GM19455 (cell line): ENCODE results near the gene PTPRM.
A peak's percentile ranks its signal among the peaks of the same experiment; 100 is the strongest.

Source experiments
- ATAC-seq: cut with Tn5 transposase; IDR thresholded peaks from one replicate; pipeline ENCODE4 v1.9.1; 2021; ENCODE audit not compliant: unreplicated experiment

PTPRM gene

GRCh38 chr18:7566567-7567473 lies at the start of gene PTPRM:
Gene PTPRM, plus strand, starts transcription at chr18:7567316. Its CDS starts 503 bp downstream, at chr18:7567819.
- peak; percentile 67 for ATAC-seq

DNA sequence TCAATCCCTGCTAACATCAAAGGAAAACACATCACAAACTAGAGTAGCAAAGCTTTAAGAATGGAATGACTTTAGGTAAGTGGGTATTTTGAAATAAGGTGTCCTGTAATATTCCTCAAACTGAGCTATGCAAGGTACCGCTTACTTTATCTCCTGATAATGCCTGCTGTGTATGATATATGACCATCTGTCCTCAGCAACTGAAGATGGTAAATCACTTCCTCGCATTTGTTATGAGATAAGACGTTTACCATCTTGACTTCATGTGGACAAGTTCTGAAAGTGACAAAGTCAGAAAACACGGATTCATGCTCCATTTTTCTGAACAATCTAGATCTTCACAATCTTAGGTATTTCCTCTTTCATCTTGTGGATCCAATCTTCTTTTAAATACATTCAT lies 49.3 kb upstream of the PTPRM start:
- no peak for ATAC-seq

DNA sequence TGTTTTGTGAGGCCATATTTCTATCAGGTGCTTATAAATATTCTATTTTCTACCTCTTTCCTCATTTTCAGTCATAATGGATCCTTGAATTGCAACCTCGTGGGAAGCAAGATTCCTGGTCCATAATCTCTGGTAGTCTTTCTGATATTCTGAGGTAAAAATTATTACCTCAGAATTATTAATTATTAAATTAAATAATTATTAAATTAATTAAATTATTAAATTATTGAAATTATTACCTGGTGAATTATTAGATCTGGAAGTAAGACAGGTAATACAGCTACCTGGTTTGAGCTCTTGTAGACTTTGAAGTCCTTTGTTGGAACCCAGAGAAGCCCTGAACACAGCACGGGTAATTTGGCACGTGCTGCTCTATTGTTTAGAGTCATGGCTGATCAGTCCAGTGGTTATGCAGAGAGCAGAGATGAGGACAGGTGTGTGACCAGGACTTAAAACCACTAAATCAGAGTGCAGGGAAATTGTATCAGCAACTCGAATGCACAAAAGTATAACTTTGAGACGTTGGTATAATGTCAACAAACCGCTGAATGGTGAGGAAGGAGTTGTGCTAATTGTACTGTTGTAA lies 46.8 kb upstream of the PTPRM start:
- ATAC-seq: no peak

GRCh38 chr18:7521226-7521856 lies 45.8 kb upstream of the PTPRM start:
- ATAC-seq: no peak

GRCh38 chr18:7523772-7524171 lies 43.3 kb upstream of the PTPRM start:
- ATAC-seq: no peak

DNA sequence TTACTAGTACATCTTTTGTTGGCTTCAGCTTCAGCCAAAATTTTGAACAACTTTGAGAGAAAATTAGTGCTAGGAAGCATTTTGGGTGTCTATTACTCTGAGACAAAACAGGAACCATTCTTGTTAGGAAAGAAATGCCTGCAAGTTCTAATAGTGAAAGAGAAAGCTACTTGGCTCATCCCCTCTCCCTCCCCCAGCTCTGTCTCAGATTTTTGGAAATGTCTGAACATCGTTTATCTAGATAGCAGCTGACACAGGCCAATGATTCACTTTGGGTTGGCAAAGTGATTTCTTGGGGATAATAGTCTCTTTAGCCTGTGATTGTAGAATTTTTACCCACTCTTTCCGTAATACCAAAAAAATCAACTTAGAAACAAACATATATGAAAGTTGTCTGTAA lies 42.3 kb upstream of the PTPRM start:
- no peak for ATAC-seq

DNA sequence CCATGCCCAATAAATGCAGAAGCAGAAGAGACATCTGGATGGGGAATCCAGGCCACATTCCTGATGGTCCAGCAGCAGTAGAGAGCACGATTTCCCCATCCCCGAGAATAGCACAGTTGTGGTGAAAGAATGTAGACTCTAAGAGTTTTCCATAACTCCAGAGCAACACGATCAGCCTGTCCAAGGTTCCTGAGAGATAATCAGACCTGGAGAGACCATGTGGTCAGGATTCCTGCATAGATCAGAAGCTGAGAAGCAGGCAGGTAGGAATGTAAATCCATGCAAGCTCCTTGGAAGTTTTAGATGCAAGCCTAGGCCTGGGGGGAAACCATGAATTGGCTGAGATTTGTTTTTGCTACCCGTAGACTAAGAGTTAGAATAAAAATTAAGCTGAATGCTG lies 34.2 kb upstream of the PTPRM start:
- no peak for ATAC-seq

GRCh38 chr18:7535436-7536205 lies 31.5 kb upstream of the PTPRM start:
- ATAC-seq: no peak

GRCh38 chr18:7537145-7537544 lies 30.0 kb upstream of the PTPRM start:
- no peak for ATAC-seq

DNA sequence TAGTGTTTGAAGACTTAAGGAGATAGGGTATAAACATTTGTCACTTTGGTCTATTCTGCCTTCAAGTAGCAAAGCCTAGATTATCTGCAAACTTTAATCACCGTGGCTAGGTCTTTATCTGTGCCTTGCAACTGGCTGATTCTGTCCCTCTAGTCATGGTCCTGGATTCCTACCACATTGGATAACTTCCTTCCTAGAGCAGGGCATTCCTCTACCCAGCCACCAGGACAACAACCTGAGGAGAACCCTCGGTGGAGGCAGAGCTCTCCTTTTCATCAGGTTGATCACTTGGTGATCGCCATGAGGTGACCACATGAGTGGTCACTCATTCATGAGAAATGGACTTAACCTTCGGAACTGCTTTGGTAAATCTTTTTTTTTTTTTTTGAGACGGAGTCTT lies 25.3 kb upstream of the PTPRM start:
- no peak for ATAC-seq

DNA sequence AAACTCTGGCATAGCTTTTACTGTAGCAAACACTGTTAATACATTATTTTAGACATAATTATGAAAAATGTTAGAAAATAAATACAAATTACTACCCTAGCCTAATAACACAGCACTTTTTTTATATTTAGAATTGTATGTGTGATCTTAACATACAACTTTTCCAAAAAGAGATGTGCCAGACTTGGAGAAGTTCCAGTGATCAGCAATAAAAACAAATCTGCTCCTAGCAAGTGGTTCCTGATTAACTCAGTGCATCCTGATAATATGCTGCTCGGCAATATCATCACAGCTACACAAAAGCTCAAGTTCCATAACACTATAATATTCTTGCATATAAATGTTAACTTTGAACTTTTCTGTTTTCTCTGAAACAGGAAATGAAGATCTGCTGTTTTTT lies 22.4 kb upstream of the PTPRM start:
- no peak for ATAC-seq

- ATAC-seq: no peak
These were observed 21.4 kb upstream of the PTPRM start for GRCh38 chr18:7545734-7546133.

DNA sequence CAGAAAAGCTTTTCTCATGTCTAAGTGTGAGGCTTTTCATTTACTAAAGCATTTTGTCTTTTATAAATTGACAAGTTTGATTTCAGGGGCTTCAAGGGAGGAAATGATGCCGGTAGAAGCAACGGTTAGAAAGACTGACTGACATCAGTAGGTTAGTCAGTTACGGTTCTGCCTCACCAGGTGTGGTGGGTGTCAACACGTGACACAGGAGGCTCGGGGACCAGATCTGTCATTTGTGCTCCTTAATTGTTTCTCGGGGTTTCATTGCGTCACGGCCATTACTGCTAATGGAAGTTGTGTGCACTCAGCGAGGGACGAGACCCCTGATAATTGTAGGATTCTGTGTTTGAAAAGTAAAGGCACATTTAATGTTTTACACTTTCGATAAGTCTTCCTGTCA lies 18.9 kb upstream of the PTPRM start:
- ATAC-seq: no peak

DNA sequence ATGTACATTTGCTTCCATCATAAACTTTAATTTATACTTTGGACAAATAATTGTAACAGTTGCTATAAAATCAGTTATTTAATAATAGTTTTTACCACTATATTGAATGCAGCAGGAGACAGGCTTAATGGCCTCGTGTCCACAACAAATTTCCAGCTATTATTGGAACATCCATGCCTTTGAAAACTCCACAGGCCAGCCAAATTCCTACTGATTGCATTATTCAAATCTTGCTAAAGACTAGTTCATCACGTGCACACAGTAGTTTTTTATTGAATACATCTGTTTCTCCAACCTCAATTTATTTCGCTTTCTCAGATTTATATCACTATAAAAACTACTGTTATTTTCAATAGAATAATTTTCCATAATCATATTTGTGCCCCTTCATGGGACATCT lies 18.4 kb upstream of the PTPRM start:
- ATAC-seq: no peak

DNA sequence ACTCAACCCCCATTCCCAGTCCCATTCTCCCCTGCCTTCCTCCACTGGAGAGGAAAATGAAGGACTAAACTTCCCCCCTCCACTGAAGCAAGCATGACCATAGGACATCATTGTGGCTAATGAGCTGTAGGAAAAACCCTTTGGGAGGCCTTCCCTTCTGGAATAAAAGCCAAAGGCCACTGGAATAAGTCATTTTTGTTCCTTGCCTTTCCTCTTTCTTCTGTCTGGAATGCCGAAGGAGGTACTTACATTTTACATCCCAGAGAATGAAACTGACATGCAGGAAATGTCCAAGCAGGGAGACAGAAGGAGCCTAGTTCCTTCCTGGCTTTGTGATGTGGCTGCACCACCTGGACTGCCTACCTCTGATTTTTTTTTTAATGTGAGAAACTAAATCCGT lies 9.1 kb upstream of the PTPRM start:
- ATAC-seq: no peak

- no peak for ATAC-seq
These were observed 8.3 kb upstream of the PTPRM start for GRCh38 chr18:7558769-7559168.

GRCh38 chr18:7559709-7560319 lies 7.3 kb upstream of the PTPRM start:
- no peak for ATAC-seq

GRCh38 chr18:7561909-7562460 lies 5.1 kb upstream of the PTPRM start:
- ATAC-seq: no peak

DNA sequence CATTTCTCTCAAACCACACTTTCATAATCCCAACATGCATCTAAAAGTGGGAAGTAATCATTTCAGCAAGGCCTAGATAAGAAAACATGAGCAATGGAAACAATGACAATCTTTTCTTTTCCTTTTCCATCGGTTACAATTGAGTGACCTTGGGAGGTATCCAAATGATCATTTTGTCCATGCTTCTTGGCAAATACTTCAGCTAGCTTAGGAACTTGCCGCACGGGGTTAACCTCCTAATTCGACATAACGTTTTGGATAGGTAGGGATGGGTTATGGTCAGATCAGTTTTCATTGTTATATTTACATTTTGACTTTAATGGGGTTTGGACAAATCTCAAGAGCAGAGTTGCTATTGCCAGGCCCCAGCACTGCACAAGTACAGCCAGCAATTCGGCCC lies 4.6 kb upstream of the PTPRM start:
- ATAC-seq: no peak

DNA sequence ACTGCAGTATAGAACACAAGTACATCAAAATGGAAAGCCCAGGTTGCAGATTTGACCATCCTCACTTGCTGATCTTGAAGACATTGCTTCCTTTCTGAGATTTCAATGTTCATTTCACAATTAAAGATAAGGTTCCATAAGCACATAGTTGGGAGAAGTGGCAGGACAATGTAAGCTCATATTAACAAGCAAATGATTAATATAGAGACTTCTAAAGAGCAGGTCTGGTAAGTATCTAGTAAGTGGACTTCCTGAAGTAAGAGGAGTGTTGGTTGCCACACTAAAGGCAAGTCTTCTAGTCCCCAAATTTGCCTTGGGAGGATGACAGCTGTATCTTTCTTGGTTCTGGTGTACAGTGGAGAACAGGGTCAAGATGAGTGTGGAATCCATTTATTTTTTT lies 1.4 kb upstream of the PTPRM start:
- no peak for ATAC-seq

DNA sequence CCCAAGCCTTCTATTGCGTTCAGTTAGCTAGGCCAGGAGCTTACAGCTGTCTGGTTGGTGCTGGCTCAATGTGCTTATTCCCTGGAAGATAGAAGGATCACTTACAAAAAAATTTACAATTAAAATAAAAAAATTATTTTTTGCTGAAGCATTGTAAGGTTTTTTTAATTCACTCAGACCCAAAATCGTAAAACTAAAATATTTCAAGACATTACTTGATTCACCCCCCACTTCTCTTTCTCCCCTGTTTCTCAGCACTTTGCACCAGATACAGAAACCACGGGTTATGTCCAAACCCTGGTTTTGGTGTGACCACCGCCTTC lies 911 bp upstream of the PTPRM start:
- ATAC-seq: no peak
